Measurements from ENCODE around the gene CCDC148. TPM values are rescaled to one million over a fixed set of nuclear protein-coding genes. Genes with fewer than 3 reads are reported as not detected.
"Not testable (repeated sequence)": the region's sequence is repeated elsewhere in the genome, so short reads cannot be mapped to it uniquely, and the experiment has no call there.

The CCDC148 gene
- total RNA-seq, 4 donors from 2014 or later: 0.19 to 0.31 TPM; not detected in 2

GRCh38 chr2:158473719-158474392, 17.3 kb upstream of the CCDC148 start:
- WGBS, 2 donors: 89 to 93% methylated on average over 8 of the region's 8 CpGs
- TF ChIP-seq CTCF (IDR thresholded peaks at IDR 0.05): no peak
- no peak for TF ChIP-seq POLR2A (IDR thresholded peaks at IDR 0.05)
- no peak for DNase-seq

GRCh38 chr2:158473300-158473699, 16.7 kb upstream of the CCDC148 start:
- H3K27ac ChIP-seq; intact Hi-C loops (cut with DNase I); H3K4me3 ChIP-seq; H3K27me3 ChIP-seq; H3K9me3 ChIP-seq; DNase-seq: not testable (repeated sequence)
- 93 to 96% methylated on average over 3 of the region's 3 CpGs for WGBS, 2 donors
- H3K36me3 ChIP-seq: peaks cover 0 to 13% (median 0%) of the 10 kb centered on the region in 3 donors
- H3K4me1 ChIP-seq: peaks cover 0 to 17% (median 12%) of the 10 kb centered on the region in 3 donors

More at GRCh38 chr2:158473719-158474392, 17.3 kb upstream of the CCDC148 start:
- H3K4me3 ChIP-seq: no peak overlapping the region
- H3K27ac ChIP-seq: no peak overlapping the region
- no peaks in the 10 kb centered on the region for H3K27me3 ChIP-seq
- intact Hi-C loops (cut with DNase I): no loop called here
- no peaks in the 10 kb centered on the region for H3K9me3 ChIP-seq
- peaks cover 0 to 23% (median 12%) of the 10 kb centered on the region in 3 donors for H3K4me1 ChIP-seq
- H3K36me3 ChIP-seq: peaks cover 0 to 13% (median 0%) of the 10 kb centered on the region in 3 donors

- DNase-seq; H3K27me3 ChIP-seq; H3K4me3 ChIP-seq; H3K9me3 ChIP-seq; H3K27ac ChIP-seq; intact Hi-C loops (cut with DNase I): not testable (repeated sequence)
- Histone ChIP-seq H3K36me3 (peaks cover 0 to 13% (median 0%) of the 10 kb centered on the region in 3 donors), H3K4me1 (peaks cover 0 to 13% (median 9%) of the 10 kb centered on the region in 3 donors)
- 91 to 95% methylated on average over 3 of the region's 3 CpGs for WGBS, 2 donors
These were observed 16.3 kb upstream of the CCDC148 start for GRCh38 chr2:158472829-158473228.

GRCh38 chr2:158467248-158467647, 10.7 kb upstream of the CCDC148 start:
- Histone ChIP-seq H3K4me3 (no peak overlapping the region), H3K9me3 (no peaks in the 10 kb centered on the region), H3K27me3 (no peaks in the 10 kb centered on the region), H3K27ac (no peak overlapping the region), H3K36me3 (peaks cover 0 to 13% (median 0%) of the 10 kb centered on the region in 3 donors), H3K4me1 (peaks cover 0 to 15% (median 0%) of the 10 kb centered on the region in 3 donors)
- DNase-seq: no peak
- TF ChIP-seq CTCF (IDR thresholded peaks at IDR 0.05): no peak
- 91 to 93% methylated on average over 4 of the region's 4 CpGs for WGBS, 2 donors
- intact Hi-C loops (cut with DNase I): no loop called here

- Histone ChIP-seq H3K36me3 (peaks cover 0 to under 1% (median 0%) of the 10 kb centered on the region in 3 donors), H3K4me3 (no peak overlapping the region), H3K9me3 (no peaks in the 10 kb centered on the region), H3K27ac (no peak overlapping the region), H3K27me3 (no peaks in the 10 kb centered on the region), H3K4me1 (peaks cover 0 to 41% (median 0%) of the 10 kb centered on the region in 3 donors)
- DNase-seq: no peak
- intact Hi-C loops (cut with DNase I): no loop called here
- WGBS, 2 donors: 75 to 81% methylated on average over 4 of the region's 4 CpGs
- TF ChIP-seq CTCF (IDR thresholded peaks at IDR 0.05) (peak in 5 of 6 experiments; percentile 7 to 59 (median 31)), POLR2A (IDR thresholded peaks at IDR 0.05) (no peak)
These were observed 8.1 kb upstream of the CCDC148 start for GRCh38 chr2:158464426-158465281.

Data from esophagus squamous epithelium (tissue), 5 donors.